ENCODE results near the gene KCTD18.

DNA sequence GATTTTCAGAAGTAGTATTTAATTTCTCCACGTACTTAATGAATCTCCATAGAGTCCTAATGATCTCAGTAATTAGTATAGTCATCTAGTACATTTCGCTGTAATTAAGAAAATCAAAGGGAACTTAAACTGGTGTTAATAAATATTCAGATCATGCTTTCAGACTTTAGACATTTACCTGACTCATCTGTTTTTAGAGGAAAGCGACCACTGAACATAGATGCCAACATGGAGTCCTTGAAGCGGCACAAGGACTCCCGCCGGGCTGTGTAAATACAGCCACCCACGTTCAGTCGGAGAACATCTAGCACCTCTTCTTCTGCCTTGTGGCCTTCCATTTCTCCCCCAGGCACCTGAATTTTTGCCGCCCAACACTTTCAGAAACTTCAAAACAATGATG lies 3.2 kb downstream of the KCTD18 start:
- TF ChIP-seq TAF1 (IDR thresholded peaks at IDR 0.05; ENCODE audit: borderline replicate concordance, insufficient read depth, low read length): no peak
- no peak for TF ChIP-seq SIN3A (IDR thresholded peaks at IDR 0.05; ENCODE audit: borderline replicate concordance, insufficient read depth, low read length)
- TF ChIP-seq, protein P1, sequence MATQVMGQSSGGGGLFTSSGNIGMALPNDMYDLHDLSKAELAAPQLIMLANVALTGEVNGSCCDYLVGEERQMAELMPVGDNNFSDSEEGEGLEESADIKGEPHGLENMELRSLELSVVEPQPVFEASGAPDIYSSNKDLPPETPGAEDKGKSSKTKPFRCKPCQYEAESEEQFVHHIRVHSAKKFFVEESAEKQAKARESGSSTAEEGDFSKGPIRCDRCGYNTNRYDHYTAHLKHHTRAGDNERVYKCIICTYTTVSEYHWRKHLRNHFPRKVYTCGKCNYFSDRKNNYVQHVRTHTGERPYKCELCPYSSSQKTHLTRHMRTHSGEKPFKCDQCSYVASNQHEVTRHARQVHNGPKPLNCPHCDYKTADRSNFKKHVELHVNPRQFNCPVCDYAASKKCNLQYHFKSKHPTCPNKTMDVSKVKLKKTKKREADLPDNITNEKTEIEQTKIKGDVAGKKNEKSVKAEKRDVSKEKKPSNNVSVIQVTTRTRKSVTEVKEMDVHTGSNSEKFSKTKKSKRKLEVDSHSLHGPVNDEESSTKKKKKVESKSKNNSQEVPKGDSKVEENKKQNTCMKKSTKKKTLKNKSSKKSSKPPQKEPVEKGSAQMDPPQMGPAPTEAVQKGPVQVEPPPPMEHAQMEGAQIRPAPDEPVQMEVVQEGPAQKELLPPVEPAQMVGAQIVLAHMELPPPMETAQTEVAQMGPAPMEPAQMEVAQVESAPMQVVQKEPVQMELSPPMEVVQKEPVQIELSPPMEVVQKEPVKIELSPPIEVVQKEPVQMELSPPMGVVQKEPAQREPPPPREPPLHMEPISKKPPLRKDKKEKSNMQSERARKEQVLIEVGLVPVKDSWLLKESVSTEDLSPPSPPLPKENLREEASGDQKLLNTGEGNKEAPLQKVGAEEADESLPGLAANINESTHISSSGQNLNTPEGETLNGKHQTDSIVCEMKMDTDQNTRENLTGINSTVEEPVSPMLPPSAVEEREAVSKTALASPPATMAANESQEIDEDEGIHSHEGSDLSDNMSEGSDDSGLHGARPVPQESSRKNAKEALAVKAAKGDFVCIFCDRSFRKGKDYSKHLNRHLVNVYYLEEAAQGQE (IDR thresholded peaks at IDR 0.05; ENCODE audit: insufficient read depth in 1 of 2, low read depth in 2 of 2, low read length in 2 of 2): no peak
